GM23338 (cell line): Measurements from ENCODE around the gene SYMPK. TPM values are rescaled to one million over a fixed set of nuclear protein-coding genes. Genes with fewer than 3 reads are reported as not detected.

Experiments used
- ATAC-seq: fragments of 200-7000 bp; cut with Tn5 transposase; 3 replicates; pipeline ENCODE4 v1.9.1; 2020
- DNase-seq: peaks from one replicate; pipeline ENCODE4 v3.0.0-alpha.2; 2015; ENCODE audit warnings: low spot score
- H2AFZ ChIP-seq: fragments of 200-600 bp; sonication (generic); 2 replicates; pipeline ENCODE4 v1.8.0; 2016; ENCODE audit warnings: antibody characterized with exemption, mild to moderate bottlenecking, moderate library complexity
- H3F3A ChIP-seq: fragments of 200-600 bp; sonication (generic); replicated peaks from 2 replicates; pipeline ENCODE4 v1.8.0; 2017; ENCODE audit warnings: antibody characterized with exemption, mixed run types, low read depth
- H3K27ac ChIP-seq: fragments of 200-600 bp; sonication (generic); 2 replicates; pipeline ENCODE4 v1.6.1; 2016; ENCODE audit warnings: low read depth
- H3K27me3 ChIP-seq: fragments of 200-600 bp; sonication (generic); 2 replicates; pipeline ENCODE4 v1.8.0; 2016; ENCODE audit warnings: mild to moderate bottlenecking, mixed run types, moderate library complexity; ENCODE audit not compliant: insufficient read depth
- H3K36me3 ChIP-seq: fragments of 200-600 bp; sonication (generic); 2 replicates; pipeline ENCODE4 v1.8.0; 2016; ENCODE audit warnings: mild to moderate bottlenecking; ENCODE audit not compliant: insufficient read depth
- H3K4me1 ChIP-seq: fragments of 200-600 bp; sonication (generic); 2 replicates; pipeline ENCODE4 v1.8.0; 2016; ENCODE audit warnings: mild to moderate bottlenecking, moderate library complexity; ENCODE audit not compliant: insufficient read depth
- H3K4me2 ChIP-seq: fragments of 200-600 bp; sonication (generic); 2 replicates; pipeline ENCODE4 v1.7.1; 2017; ENCODE audit warnings: mixed run types
- H3K4me3 ChIP-seq: fragments of 200-600 bp; sonication (generic); 2 replicates; pipeline ENCODE4 v1.6.1; 2016; ENCODE audit warnings: mixed run types
- H3K79me2 ChIP-seq: fragments of 200-600 bp; sonication (generic); replicated peaks from 2 replicates; pipeline ENCODE4 v1.8.0; 2017; ENCODE audit warnings: mild to moderate bottlenecking; ENCODE audit not compliant: insufficient read depth
- H3K9me2 ChIP-seq: fragments of 200-600 bp; sonication (generic); 2 replicates; pipeline ENCODE4 v1.8.0; 2017; ENCODE audit not compliant: insufficient read depth
- H4K20me1 ChIP-seq: fragments of 200-600 bp; sonication (generic); replicated peaks from 2 replicates; pipeline ENCODE4 v1.8.0; 2017; ENCODE audit warnings: mild to moderate bottlenecking; ENCODE audit not compliant: insufficient read depth
- H3K27ac Mint-ChIP-seq: 2 replicates; pipeline ENCODE4 v1.8.0; 2020; ENCODE audit warnings: inconsistent platforms, mild to moderate bottlenecking, moderate library complexity, mixed read lengths
- H3K27me3 Mint-ChIP-seq: 3 replicates; pipeline ENCODE4 v1.8.0; 2022; ENCODE audit warnings: low read depth, mild to moderate bottlenecking, moderate library complexity, mixed read lengths, inconsistent platforms; ENCODE audit not compliant: insufficient read depth, poor library complexity
- H3K36me3 Mint-ChIP-seq: 3 replicates; pipeline ENCODE4 v1.8.0; 2021; ENCODE audit warnings: low read depth, mild to moderate bottlenecking, inconsistent platforms, moderate library complexity, mixed read lengths
- H3K4me1 Mint-ChIP-seq: 3 replicates; pipeline ENCODE4 v1.8.0; 2020; ENCODE audit warnings: mild to moderate bottlenecking, inconsistent platforms, mixed read lengths
- H3K4me3 Mint-ChIP-seq: 3 replicates; pipeline ENCODE4 v1.8.0; 2021; ENCODE audit warnings: moderate library complexity, mild to moderate bottlenecking, inconsistent platforms, mixed read lengths
- H3K9me3 Mint-ChIP-seq: 3 replicates; pipeline ENCODE4 v1.8.0; 2020; ENCODE audit warnings: moderate library complexity, mild to moderate bottlenecking, inconsistent platforms, mixed read lengths
- CREB1 ChIP-seq: fragments of 250-450 bp; sonication (Bioruptor Pico); IDR thresholded peaks from 2 replicates; pipeline ENCODE4 v1.5.0; 2020; ENCODE audit warnings: low read depth, mild to moderate bottlenecking, moderate library complexity
- ETS1 ChIP-seq: IDR thresholded peaks from 2 replicates; pipeline ENCODE4 v1.6.1; 2016; ENCODE audit warnings: antibody characterized with exemption
- EZH2 ChIP-seq: fragments of 200-600 bp; sonication (generic); IDR thresholded peaks from one replicate; pipeline ENCODE4 v1.8.0; 2017; ENCODE audit warnings: antibody characterized with exemption, mild to moderate bottlenecking, low read depth; ENCODE audit not compliant: unreplicated experiment
- NANOG ChIP-seq: IDR thresholded peaks from 2 replicates; pipeline ENCODE4 v1.6.1; 2016; ENCODE audit warnings: antibody characterized with exemption, borderline replicate concordance
- POLR2AphosphoS5 ChIP-seq: IDR thresholded peaks from 2 replicates; pipeline ENCODE4 v1.6.1; 2016; ENCODE audit warnings: antibody characterized with exemption, low read depth
- STAT1 ChIP-seq: IDR thresholded peaks from one replicate; pipeline ENCODE4 v1.6.1; 2016; ENCODE audit warnings: antibody characterized with exemption; ENCODE audit not compliant: unreplicated experiment
- ZNF331 ChIP-seq: fragments of 250-450 bp; sonication (Bioruptor Pico); IDR thresholded peaks from 2 replicates; pipeline ENCODE4 v1.5.0; 2020; ENCODE audit warnings: low read depth, mild to moderate bottlenecking, moderate library complexity
- polyA plus RNA-seq: library from polyadenylated mRNA; unstranded; fragments of >200 nt; fragmentation: Nextera tagmentation; extraction: Ambion mirVana; gene quantifications from 2 replicates; pipeline ENCODE4 v1.2.1, GENCODE V29; 2016
- total RNA-seq: library from RNA; depleted of rRNA; stranded (reverse); fragments of >200 nt; shearing (Covaris generic); gene quantifications from 2 replicates; pipeline ENCODE4 v1.2.3, GENCODE V29; 2014
- TF ChIP-seq, protein P1 (sequence below): IDR thresholded peaks from one replicate; pipeline ENCODE4 v1.6.1; 2018; ENCODE audit warnings: antibody characterized with exemption; ENCODE audit not compliant: unreplicated experiment
- TF ChIP-seq, protein P2 (sequence below), 2 experiments: fragments of 200-600 bp in 1 of 2; sonication (generic) in 1 of 2; conservative IDR thresholded peaks; 2 replicates each; pipeline versions ENCODE4 v1.5.1 to v1.6.1; 2016 to 2017; ENCODE audit warnings: antibody characterized with exemption in 2 of 2, low read depth in 2 of 2, mild to moderate bottlenecking in 2 of 2, moderate library complexity in 1 of 2

Gene SYMPK
- total and polyA plus RNA-seq, 2 experiments from 2014 or later, result 36.8 to 82.1 TPM

DNA sequence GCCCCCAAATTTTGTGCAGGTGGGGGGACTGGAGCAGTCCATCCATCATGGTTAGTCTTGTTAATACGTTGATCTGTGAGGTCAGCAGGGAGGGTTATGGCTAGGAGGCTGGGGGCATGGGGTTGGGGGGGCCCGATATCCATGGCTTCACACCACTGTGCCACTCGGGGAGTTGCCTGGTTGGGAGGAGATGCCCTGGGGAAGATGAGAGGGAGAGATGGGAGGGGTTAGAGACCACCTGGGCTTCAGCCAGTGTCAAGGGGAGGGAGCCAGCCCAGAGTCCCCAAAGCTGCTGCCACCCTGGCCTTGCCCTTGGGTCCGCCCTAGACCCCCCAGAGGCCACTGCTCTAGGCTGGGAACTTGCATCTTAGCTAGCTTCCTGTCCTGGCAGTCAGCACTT, 78.9 kb downstream of the SYMPK start (continued):
- TF ChIP-seq, protein P1, sequence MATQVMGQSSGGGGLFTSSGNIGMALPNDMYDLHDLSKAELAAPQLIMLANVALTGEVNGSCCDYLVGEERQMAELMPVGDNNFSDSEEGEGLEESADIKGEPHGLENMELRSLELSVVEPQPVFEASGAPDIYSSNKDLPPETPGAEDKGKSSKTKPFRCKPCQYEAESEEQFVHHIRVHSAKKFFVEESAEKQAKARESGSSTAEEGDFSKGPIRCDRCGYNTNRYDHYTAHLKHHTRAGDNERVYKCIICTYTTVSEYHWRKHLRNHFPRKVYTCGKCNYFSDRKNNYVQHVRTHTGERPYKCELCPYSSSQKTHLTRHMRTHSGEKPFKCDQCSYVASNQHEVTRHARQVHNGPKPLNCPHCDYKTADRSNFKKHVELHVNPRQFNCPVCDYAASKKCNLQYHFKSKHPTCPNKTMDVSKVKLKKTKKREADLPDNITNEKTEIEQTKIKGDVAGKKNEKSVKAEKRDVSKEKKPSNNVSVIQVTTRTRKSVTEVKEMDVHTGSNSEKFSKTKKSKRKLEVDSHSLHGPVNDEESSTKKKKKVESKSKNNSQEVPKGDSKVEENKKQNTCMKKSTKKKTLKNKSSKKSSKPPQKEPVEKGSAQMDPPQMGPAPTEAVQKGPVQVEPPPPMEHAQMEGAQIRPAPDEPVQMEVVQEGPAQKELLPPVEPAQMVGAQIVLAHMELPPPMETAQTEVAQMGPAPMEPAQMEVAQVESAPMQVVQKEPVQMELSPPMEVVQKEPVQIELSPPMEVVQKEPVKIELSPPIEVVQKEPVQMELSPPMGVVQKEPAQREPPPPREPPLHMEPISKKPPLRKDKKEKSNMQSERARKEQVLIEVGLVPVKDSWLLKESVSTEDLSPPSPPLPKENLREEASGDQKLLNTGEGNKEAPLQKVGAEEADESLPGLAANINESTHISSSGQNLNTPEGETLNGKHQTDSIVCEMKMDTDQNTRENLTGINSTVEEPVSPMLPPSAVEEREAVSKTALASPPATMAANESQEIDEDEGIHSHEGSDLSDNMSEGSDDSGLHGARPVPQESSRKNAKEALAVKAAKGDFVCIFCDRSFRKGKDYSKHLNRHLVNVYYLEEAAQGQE, result no peak

GRCh38 chr19:45782820-45783785, 79.8 kb downstream of the SYMPK start:
- no peak overlapping the region for H3K27ac ChIP-seq
- no peak for ATAC-seq
- no peaks in the 10 kb centered on the region for H3K36me3 ChIP-seq
- DNase-seq, result no peak
- H3K4me3 ChIP-seq, result no peak overlapping the region
- H2AFZ ChIP-seq, result no peak overlapping the region
- no peaks in the 10 kb centered on the region for H3K79me2 ChIP-seq
- Mint-ChIP-seq H3K36me3 (peaks cover 29% of the 10 kb centered on the region), H3K9me3 (no peaks in the 10 kb centered on the region), H3K27me3 (peaks cover 31% of the 10 kb centered on the region), H3K27ac (no peak overlapping the region), H3K4me1 (peaks cover 35% of the 10 kb centered on the region), H3K4me3 (no peak overlapping the region)
- H3K27me3 ChIP-seq, result peaks cover 8% of the 10 kb centered on the region
- peaks cover 33% of the 10 kb centered on the region for H3K4me1 ChIP-seq
- peaks cover 8% of the 10 kb centered on the region; the same call in 1 of the 2 replicates for H3F3A ChIP-seq
- 0 out of 2 replicates have a peak overlapping the region, but pooled peaks have one; percentile 20 for H3K4me2 ChIP-seq
- TF ChIP-seq, protein P2, sequence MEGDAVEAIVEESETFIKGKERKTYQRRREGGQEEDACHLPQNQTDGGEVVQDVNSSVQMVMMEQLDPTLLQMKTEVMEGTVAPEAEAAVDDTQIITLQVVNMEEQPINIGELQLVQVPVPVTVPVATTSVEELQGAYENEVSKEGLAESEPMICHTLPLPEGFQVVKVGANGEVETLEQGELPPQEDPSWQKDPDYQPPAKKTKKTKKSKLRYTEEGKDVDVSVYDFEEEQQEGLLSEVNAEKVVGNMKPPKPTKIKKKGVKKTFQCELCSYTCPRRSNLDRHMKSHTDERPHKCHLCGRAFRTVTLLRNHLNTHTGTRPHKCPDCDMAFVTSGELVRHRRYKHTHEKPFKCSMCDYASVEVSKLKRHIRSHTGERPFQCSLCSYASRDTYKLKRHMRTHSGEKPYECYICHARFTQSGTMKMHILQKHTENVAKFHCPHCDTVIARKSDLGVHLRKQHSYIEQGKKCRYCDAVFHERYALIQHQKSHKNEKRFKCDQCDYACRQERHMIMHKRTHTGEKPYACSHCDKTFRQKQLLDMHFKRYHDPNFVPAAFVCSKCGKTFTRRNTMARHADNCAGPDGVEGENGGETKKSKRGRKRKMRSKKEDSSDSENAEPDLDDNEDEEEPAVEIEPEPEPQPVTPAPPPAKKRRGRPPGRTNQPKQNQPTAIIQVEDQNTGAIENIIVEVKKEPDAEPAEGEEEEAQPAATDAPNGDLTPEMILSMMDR (conservative IDR thresholded peaks at IDR 0.05; ENCODE audit: low read depth in 2 of 2), result peak in 1 of 2 experiments; percentile 28; a peak in 1 of 4 replicates
- no peak for TF ChIP-seq NANOG
- no peaks in the 10 kb centered on the region for H3K9me2 ChIP-seq
- H4K20me1 ChIP-seq, result peaks cover 12% of the 10 kb centered on the region

- Histone ChIP-seq H3K9me2 (no peaks in the 10 kb centered on the region), H3K27ac (no peak within 1 kb of the TSS), H3K36me3 (no peaks in the 10 kb centered on the region), H3K4me2 (0 out of 2 replicates have a peak within 1 kb of the TSS, but pooled peaks have one; percentile 20), H3K79me2 (no peaks in the 10 kb centered on the region), H4K20me1 (peaks cover 8% of the 10 kb centered on the region), H3F3A (peaks cover 8% of the 10 kb centered on the region; the same call in 1 of the 2 replicates), H2AFZ (no peak within 1 kb of the TSS), H3K4me3 (no peak within 1 kb of the TSS), H3K4me1 (peaks cover 33% of the 10 kb centered on the region), H3K27me3 (peaks cover 8% of the 10 kb centered on the region)
- H3K4me1 Mint-ChIP-seq, result peaks cover 35% of the 10 kb centered on the region
- H3K36me3 Mint-ChIP-seq, result peaks cover 29% of the 10 kb centered on the region
- no peak within 1 kb of the TSS for H3K27ac Mint-ChIP-seq
- H3K27me3 Mint-ChIP-seq, result peaks cover 35% of the 10 kb centered on the region
- no peaks in the 10 kb centered on the region for H3K9me3 Mint-ChIP-seq
- no peak for DNase-seq
- ATAC-seq, result no peak; the same call in 2 of the 3 replicates
- H3K4me3 Mint-ChIP-seq, result no peak within 1 kb of the TSS
- TF ChIP-seq ETS1 (no peak), ZNF331 (CRISPR knock-in tag) (no peak), CREB1 (CRISPR knock-in tag) (no peak), STAT1 (no peak), EZH2 (no peak), POLR2AphosphoS5 (no peak), NANOG (no peak)
- TF ChIP-seq, protein P2 (conservative IDR thresholded peaks at IDR 0.05; ENCODE audit: low read depth in 2 of 2), result no peak
Observed at GRCh38 chr19:45782162-45782691, 80.7 kb downstream of the SYMPK start, which contains the start of gene DMPK. Gene DMPK (minus strand): TSS chr19:45782490. CDS start chr19:45782352, 138 bp downstream.
